CD4-positive, CD25-positive, alpha-beta regulatory T cell (primary cell): ENCODE results near the gene AK8. TPM values are rescaled to one million over a fixed set of nuclear protein-coding genes. Genes with fewer than 3 reads are reported as not detected.
A peak's percentile ranks its signal among the peaks of the same experiment; 100 is the strongest.

ENCODE experiments used
- ATAC-seq, 2 donors: fragments of 150-1000 bp; cut with Tn5 transposase; one replicate each; pipeline ENCODE4 v1.10.0; 2021; ENCODE audit warnings: low read depth in 2 of 2, moderate number of reproducible peaks in 2 of 2, moderate library complexity in 1 of 2
- DNase-seq, 3 donors: peaks; one replicate each; pipeline versions ENCODE4 v3.0.0 to v3.0.0-alpha.2; 2012 to 2022; ENCODE audit warnings: mixed read lengths in 1 of 3
- H3K27ac ChIP-seq: one replicate; pipeline ENCODE4 v1.7.0; 2013; ENCODE audit warnings: mild to moderate bottlenecking, low read length; ENCODE audit not compliant: insufficient read depth, poor library complexity, severe bottlenecking
- H3K27me3 ChIP-seq: one replicate; pipeline ENCODE4 v1.7.0; 2013; ENCODE audit warnings: low read length; ENCODE audit not compliant: control insufficient read depth, insufficient read depth
- H3K36me3 ChIP-seq: one replicate; pipeline ENCODE4 v1.7.0; 2013; ENCODE audit warnings: mild to moderate bottlenecking, low read length, moderate library complexity; ENCODE audit not compliant: control insufficient read depth, insufficient read depth
- H3K4me1 ChIP-seq: 2 replicates; pipeline ENCODE4 v1.7.0; 2013; ENCODE audit warnings: mild to moderate bottlenecking, low read length; ENCODE audit not compliant: insufficient read depth, control insufficient read depth, poor library complexity, severe bottlenecking
- H3K4me3 ChIP-seq: one replicate; pipeline ENCODE4 v1.7.0; 2013; ENCODE audit warnings: low read depth, mild to moderate bottlenecking, low read length, moderate library complexity
- H3K9me3 ChIP-seq, 2 experiments: 1 replicate in 1 of 2; 2 replicates in 1 of 2; pipeline ENCODE4 v1.7.0; 2013; ENCODE audit warnings: low read length in 2 of 2, mild to moderate bottlenecking in 1 of 2, moderate library complexity in 1 of 2; ENCODE audit not compliant: control insufficient read depth in 2 of 2
- H3K27ac Mint-ChIP-seq, 3 donors: one replicate each; pipeline ENCODE4 v1.8.0; 2020 to 2022; ENCODE audit warnings: mild to moderate bottlenecking in 3 of 3, mixed read lengths in 3 of 3, moderate library complexity in 2 of 3
- H3K27me3 Mint-ChIP-seq: one replicate; pipeline ENCODE4 v1.8.0; 2022; ENCODE audit warnings: mild to moderate bottlenecking, mixed read lengths
- H3K36me3 Mint-ChIP-seq: one replicate; pipeline ENCODE4 v1.8.0; 2020; ENCODE audit warnings: mixed read lengths
- H3K4me1 Mint-ChIP-seq, 4 donors: one replicate each; pipeline ENCODE4 v1.8.0; 2020 to 2022; ENCODE audit warnings: mixed read lengths in 4 of 4, mild to moderate bottlenecking in 1 of 4
- H3K4me3 Mint-ChIP-seq, 4 donors: one replicate each; pipeline ENCODE4 v1.8.0; 2020 to 2022; ENCODE audit warnings: mild to moderate bottlenecking in 4 of 4, mixed read lengths in 4 of 4, moderate library complexity in 3 of 4
- H3K9me3 Mint-ChIP-seq, 7 donors: one replicate each; pipeline ENCODE4 v1.8.0; 2020 to 2022; ENCODE audit warnings: mixed read lengths in 7 of 7, mild to moderate bottlenecking in 3 of 7, moderate library complexity in 2 of 7
- polyA plus RNA-seq, 4 donors: library from polyadenylated mRNA; unstranded; fragments of 300-500 nt; fragmentation: Illumina TruSeq; gene quantifications; one replicate each; pipeline ENCODE4 v1.2.3, GENCODE V29; 2021
- total RNA-seq: library from RNA; stranded (reverse); gene quantifications from one replicate; pipeline ENCODE4 v1.2.3, GENCODE V29; 2022

Gene AK8
- total and polyA plus RNA-seq, 5 donors from 2014 or later = 0.21 TPM; not detected in 4

DNA sequence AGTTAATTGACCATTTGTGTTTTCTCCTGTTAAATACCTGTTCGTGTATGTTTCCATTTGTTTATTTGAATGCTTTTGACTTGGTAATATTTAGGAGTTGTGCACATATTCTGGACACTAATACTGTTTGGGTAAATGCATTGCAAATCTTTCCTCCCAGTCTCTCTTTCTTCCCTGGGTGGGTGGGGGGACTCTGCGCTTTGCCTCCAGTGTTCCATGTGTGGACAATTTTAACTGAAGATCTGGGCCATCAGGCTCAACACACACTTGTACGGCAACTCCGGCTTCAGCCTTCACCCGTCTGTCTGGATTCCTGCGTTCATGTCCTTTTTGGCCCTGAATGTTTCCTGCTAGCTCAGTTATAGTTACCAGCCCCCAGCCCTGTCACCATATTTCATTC lies 167.8 kb downstream of the AK8 start:
- Mint-ChIP-seq H3K4me1 (peaks cover 0 to 4% (median 0%) of the 10 kb centered on the region in 4 donors), H3K36me3 (no peaks in the 10 kb centered on the region), H3K27ac (peak overlapping the region in 1 of 3 donors; percentile 39), H3K9me3 (no peaks in the 10 kb centered on the region), H3K27me3 (peaks cover 14% of the 10 kb centered on the region), H3K4me3 (no peak overlapping the region)
- DNase-seq (no peak), ATAC-seq (no peak)
- Histone ChIP-seq H3K27ac (no peak overlapping the region), H3K36me3 (no peaks in the 10 kb centered on the region), H3K9me3 (no peaks in the 10 kb centered on the region), H3K4me1 (no peaks in the 10 kb centered on the region), H3K27me3 (no peaks in the 10 kb centered on the region), H3K4me3 (no peak overlapping the region)

DNA sequence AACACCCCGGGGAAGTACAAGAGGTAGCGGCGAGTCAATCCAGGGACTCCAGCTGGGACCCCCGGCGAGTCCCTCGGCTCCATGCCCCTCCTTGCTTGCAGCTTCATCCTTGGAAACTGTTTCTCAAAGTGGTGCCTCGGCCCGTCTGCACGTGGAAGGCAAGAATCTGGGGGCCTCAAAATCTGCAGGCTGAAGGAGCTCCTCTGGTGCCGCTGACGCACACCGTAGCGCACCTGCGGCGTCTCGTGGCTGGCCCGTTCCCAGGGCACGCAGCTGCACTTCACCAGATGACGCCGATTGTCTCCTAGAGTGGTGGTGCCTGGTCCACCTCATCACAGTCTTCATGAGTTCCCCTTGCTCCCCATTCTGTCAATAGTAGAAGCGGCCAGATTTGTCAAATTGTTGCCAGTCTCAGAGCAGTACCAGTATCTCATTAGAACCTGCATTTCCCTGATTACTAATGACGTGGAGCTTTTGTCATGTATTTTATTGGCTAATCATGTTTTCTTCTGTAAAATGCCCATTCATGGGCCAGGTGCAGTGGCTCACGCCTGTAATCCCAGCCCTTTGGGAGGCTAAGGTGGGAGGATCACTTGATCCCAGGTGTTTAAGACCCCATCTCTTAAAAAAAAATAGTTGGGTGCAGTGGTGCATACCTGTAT lies 169.2 kb downstream of the AK8 start:
- DNase-seq (no peak), ATAC-seq (no peak)
- Histone ChIP-seq H3K27ac (no peak overlapping the region), H3K9me3 (no peaks in the 10 kb centered on the region), H3K36me3 (no peaks in the 10 kb centered on the region), H3K4me1 (no peaks in the 10 kb centered on the region), H3K27me3 (no peaks in the 10 kb centered on the region), H3K4me3 (no peak overlapping the region)
- Mint-ChIP-seq H3K27ac (no peak overlapping the region), H3K4me1 (peaks cover 0 to 4% (median 0%) of the 10 kb centered on the region in 4 donors), H3K36me3 (no peaks in the 10 kb centered on the region), H3K27me3 (peaks cover 26% of the 10 kb centered on the region), H3K4me3 (no peak overlapping the region), H3K9me3 (no peaks in the 10 kb centered on the region)

DNA sequence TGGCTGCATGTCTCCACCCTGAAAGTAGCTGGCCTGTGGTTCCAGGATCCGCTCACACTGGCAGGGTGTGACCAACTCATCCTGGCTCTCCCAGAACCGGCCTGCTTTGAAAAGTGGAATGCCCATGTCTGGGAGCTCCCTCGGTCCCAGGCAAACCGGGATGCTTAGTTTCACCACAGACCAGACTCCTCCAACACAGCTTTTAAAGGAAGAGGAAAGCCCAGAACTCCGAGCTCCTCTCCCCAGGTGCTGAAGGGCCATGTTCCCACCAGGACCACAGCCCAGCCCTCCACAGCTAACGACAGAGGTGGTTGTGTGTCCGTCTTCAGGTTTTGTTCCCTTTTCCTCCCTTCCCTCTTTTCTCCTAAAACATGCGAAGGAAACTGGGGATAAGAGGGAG lies 169.8 kb downstream of the AK8 start:
- no peaks in the 10 kb centered on the region for H3K9me3 ChIP-seq
- no peak for DNase-seq
- no peaks in the 10 kb centered on the region for H3K27me3 ChIP-seq
- Mint-ChIP-seq H3K36me3 (no peaks in the 10 kb centered on the region), H3K27me3 (peaks cover 31% of the 10 kb centered on the region), H3K4me1 (peaks cover 0 to 4% (median 0%) of the 10 kb centered on the region in 4 donors), H3K4me3 (no peak overlapping the region), H3K9me3 (no peaks in the 10 kb centered on the region), H3K27ac (no peak overlapping the region)
- no peak overlapping the region for H3K27ac ChIP-seq
- H3K4me1 ChIP-seq = no peaks in the 10 kb centered on the region
- no peaks in the 10 kb centered on the region for H3K36me3 ChIP-seq
- H3K4me3 ChIP-seq = no peak overlapping the region
- no peak for ATAC-seq

DNA sequence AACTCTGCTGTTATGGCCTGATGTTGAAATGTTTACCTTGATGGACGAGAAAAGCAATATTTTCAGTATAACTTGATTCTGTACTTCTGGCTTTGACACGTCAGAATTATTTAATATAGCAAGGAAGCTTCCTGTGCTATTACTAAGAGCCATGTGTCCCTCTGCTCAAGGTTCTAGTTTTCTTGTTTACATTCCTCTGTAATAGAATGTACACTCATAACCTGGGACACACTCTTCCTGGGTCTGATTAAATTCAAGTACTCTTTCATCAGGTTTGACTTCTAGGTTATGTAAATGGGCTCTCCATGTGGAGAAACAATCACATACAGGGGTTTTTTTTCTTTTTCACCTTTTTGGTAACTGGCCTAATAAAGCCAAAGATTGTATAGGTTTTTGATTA lies 174.7 kb downstream of the AK8 start:
- no peak overlapping the region for H3K27ac Mint-ChIP-seq
- no peak overlapping the region for H3K27ac ChIP-seq
- no peaks in the 10 kb centered on the region for H3K36me3 Mint-ChIP-seq
- no peaks in the 10 kb centered on the region for H3K4me1 ChIP-seq
- no peak for DNase-seq
- ATAC-seq = no peak
- H3K27me3 ChIP-seq = peaks cover 2% of the 10 kb centered on the region
- H3K9me3 Mint-ChIP-seq = peaks cover 0 to 7% (median 0%) of the 10 kb centered on the region in 7 donors
- H3K27me3 Mint-ChIP-seq = peaks cover 32% of the 10 kb centered on the region
- peaks cover 2 to 4% of the 10 kb centered on the region in 2 experiments for H3K9me3 ChIP-seq
- no peaks in the 10 kb centered on the region for H3K36me3 ChIP-seq
- H3K4me3 Mint-ChIP-seq = peak overlapping the region in 1 of 4 donors; percentile 67
- peaks cover 0 to 4% (median 0%) of the 10 kb centered on the region in 4 donors for H3K4me1 Mint-ChIP-seq
- H3K4me3 ChIP-seq = no peak overlapping the region

DNA sequence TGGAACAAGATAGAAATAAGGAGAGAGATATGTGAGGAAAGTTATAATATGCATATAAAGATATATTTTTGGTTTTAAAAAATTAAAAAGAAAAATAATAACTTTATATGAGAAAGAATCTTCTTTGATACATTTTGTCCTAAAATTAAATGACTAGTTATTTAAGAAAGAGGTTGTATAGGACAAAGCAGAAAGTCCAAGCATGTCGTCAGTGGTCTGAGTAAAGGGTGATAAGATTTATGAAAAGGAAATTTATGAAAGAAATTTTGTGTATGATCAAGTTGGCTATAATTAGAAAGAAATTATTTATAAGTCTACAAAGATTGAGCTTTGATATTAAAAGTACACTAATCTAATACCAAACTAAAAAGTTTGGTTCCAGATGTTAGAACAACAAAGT lies 175.8 kb downstream of the AK8 start:
- Histone ChIP-seq H3K36me3 (no peaks in the 10 kb centered on the region), H3K9me3 (peaks cover 12 to 14% of the 10 kb centered on the region in 2 experiments), H3K4me1 (no peaks in the 10 kb centered on the region), H3K4me3 (no peak overlapping the region), H3K27me3 (peaks cover 2% of the 10 kb centered on the region), H3K27ac (no peak overlapping the region)
- H3K4me3 Mint-ChIP-seq = no peak overlapping the region
- no peaks in the 10 kb centered on the region for H3K36me3 Mint-ChIP-seq
- peaks cover 0 to 4% (median 0%) of the 10 kb centered on the region in 4 donors for H3K4me1 Mint-ChIP-seq
- no peak for DNase-seq
- no peak overlapping the region for H3K27ac Mint-ChIP-seq
- no peak for ATAC-seq
- peaks cover 0 to 14% (median 4%) of the 10 kb centered on the region in 7 donors for H3K9me3 Mint-ChIP-seq
- H3K27me3 Mint-ChIP-seq = peaks cover 32% of the 10 kb centered on the region

DNA sequence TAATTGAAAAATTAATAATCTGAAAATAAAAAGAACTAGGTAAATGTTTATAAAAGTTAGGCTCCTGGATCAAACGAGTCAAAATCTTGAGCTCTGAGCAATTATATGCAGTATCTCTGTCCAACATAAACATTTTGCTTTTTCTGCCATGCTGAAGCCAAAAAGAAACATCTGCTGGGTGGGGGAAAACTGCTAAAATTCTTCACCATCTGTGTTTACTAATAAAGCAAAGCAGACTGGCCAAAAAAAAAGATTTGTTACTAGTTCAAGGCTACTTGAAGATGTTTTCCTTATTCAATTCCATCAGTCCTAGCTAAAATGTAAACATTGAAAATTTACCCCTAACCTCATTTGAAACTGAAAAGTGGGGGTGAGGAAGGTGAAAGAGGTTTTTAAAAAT lies 178.1 kb downstream of the AK8 start:
- no peak overlapping the region for H3K27ac Mint-ChIP-seq
- H3K4me3 ChIP-seq = no peak overlapping the region

DNA sequence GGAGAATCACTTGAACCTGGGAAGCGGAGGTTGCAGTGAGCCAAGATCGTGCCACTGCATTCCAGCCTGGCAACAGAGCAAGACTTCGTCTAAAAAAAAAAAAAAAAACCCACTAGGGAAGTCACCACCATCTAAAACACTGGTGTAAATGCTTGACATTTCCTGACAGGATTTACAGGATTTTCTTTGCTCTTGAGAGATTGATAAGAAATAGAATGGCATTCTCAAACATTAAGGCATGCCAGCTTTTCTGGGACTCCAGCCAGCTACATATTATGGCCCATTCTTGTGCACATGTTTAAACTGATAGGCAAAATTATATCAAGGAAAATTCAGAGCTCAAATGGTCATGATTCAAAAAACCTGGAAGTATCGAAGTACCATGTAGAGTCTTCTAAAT lies 179.1 kb downstream of the AK8 start:
- Mint-ChIP-seq H3K27ac (no peak overlapping the region), H3K36me3 (no peaks in the 10 kb centered on the region), H3K4me1 (peaks cover 0 to 4% (median 3%) of the 10 kb centered on the region in 4 donors), H3K27me3 (peaks cover 12% of the 10 kb centered on the region), H3K4me3 (no peak overlapping the region), H3K9me3 (peaks cover 4 to 31% (median 13%) of the 10 kb centered on the region in 7 donors)
- no peak overlapping the region for H3K27ac ChIP-seq
- H3K4me1 ChIP-seq = no peaks in the 10 kb centered on the region
- no peak overlapping the region for H3K4me3 ChIP-seq
- peaks cover 2% of the 10 kb centered on the region for H3K27me3 ChIP-seq
- ATAC-seq = no peak
- DNase-seq = no peak
- peaks cover 21 to 24% of the 10 kb centered on the region in 2 experiments for H3K9me3 ChIP-seq
- H3K36me3 ChIP-seq = no peaks in the 10 kb centered on the region

More for the DNA sequence above, 178.1 kb downstream of the AK8 start:
- H3K9me3 Mint-ChIP-seq = peaks cover 4 to 29% (median 9%) of the 10 kb centered on the region in 7 donors
- peaks cover 21% of the 10 kb centered on the region for H3K27me3 Mint-ChIP-seq
- H3K4me1 Mint-ChIP-seq = peaks cover 0 to 4% (median 0%) of the 10 kb centered on the region in 4 donors
- DNase-seq (no peak), ATAC-seq (no peak)
- no peaks in the 10 kb centered on the region for H3K36me3 Mint-ChIP-seq
- H3K4me1 ChIP-seq = no peaks in the 10 kb centered on the region
- H3K4me3 Mint-ChIP-seq = no peak overlapping the region
- no peak overlapping the region for H3K27ac ChIP-seq
- H3K36me3 ChIP-seq = no peaks in the 10 kb centered on the region
- peaks cover 2% of the 10 kb centered on the region for H3K27me3 ChIP-seq
- H3K9me3 ChIP-seq = peaks cover 21 to 24% of the 10 kb centered on the region in 2 experiments

DNA sequence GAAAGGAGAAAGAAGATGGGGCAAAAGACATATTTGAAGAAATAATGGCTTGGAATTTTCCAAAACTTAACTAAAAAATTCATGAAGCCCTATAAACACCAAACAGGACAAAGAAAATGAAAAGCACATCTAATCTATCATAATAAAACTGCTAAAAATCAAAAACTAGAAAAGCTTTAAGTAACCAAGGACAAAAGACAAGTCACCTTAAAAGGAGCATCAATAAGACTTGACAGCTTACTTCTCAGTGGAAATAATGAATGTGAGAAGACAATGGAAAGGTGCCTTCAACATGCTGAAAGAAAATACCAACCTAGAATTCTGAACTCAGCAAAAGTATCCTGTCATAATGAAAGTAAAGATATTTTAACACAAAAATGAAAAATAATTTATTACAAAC lies 180.9 kb downstream of the AK8 start:
- Histone ChIP-seq H3K27me3 (peaks cover 2% of the 10 kb centered on the region), H3K4me1 (no peaks in the 10 kb centered on the region), H3K36me3 (no peaks in the 10 kb centered on the region), H3K4me3 (no peak overlapping the region), H3K27ac (no peak overlapping the region), H3K9me3 (peaks cover 21 to 24% of the 10 kb centered on the region in 2 experiments)
- Mint-ChIP-seq H3K4me1 (peaks cover 0 to 5% (median 3%) of the 10 kb centered on the region in 4 donors), H3K9me3 (peaks cover 4 to 32% (median 13%) of the 10 kb centered on the region in 7 donors), H3K27me3 (peaks cover 4% of the 10 kb centered on the region), H3K4me3 (no peak overlapping the region), H3K27ac (no peak overlapping the region), H3K36me3 (peaks cover 7% of the 10 kb centered on the region)
- DNase-seq (no peak), ATAC-seq (no peak)
